ENCODE measurements around the gene RTL10. TPM values are rescaled to one million over a fixed set of nuclear protein-coding genes. Genes with fewer than 3 reads are reported as not detected.

Gene RTL10
- polyA plus RNA-seq, 1 donor (not counting 4 experiments of a cell fraction or from before 2014, with no cell fraction given) = 12.9 TPM

DNA sequence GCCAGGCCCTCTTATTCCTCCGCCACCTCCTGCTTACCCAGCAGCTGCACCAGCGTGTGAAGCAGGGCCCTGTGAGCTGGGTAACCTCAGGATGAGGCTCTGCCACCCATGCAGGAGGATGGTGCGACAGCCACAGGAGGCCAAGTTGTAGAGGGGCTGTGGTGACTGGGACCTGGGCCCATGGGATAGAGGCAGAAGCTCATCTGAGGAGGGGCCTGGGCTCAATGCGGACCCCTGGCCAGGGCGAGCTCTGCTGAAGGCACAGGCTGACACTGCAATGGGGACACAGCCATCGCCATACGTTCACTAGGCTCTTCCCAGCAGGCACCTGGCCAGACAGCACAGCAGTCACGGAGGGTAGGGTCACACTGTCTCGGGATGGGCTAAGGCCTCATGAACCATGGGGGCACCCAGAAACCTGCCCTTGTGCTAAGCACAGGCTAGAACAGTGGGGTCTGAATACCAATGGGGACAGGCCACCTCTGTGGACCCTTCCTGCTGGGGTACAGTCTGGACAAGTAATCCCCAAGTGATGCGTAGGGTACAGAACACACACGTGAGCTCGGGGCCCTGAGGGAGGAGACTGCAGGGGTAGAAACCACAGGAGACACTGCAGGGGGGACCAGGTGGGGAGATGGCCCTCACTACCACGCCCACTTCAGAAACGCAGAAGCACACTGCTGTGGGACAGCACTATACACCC is 35.3 kb downstream of the RTL10 start:
- Histone ChIP-seq H3K4me3 (ENCODE audit: control insufficient read depth in 2 of 3, extremely low read depth in 1 of 3, insufficient read depth in 2 of 3, low read depth in 1 of 3, low read length in 3 of 3) (no peak overlapping the region), H3K27me3 (ENCODE audit: control insufficient read depth, extremely low read depth, insufficient read depth, low read length) (no peaks in the 10 kb centered on the region), H3K9me3 (ENCODE audit: control insufficient read depth, low read depth, low read length) (no peaks in the 10 kb centered on the region), H4K20me1 (ENCODE audit: control insufficient read depth, extremely low read depth, insufficient read depth, low read length) (no peaks in the 10 kb centered on the region), H2AFZ (ENCODE audit: control insufficient read depth, low read length) (no peak overlapping the region), H3K36me3 (ENCODE audit: control insufficient read depth in 2 of 2, extremely low read depth in 1 of 2, insufficient read depth in 2 of 2, low read length in 2 of 2) (no peaks in the 10 kb centered on the region), H3K4me1 (ENCODE audit: control insufficient read depth, extremely low read depth, insufficient read depth, low read length) (peaks cover 17% of the 10 kb centered on the region), H3K9ac (ENCODE audit: control insufficient read depth, extremely low read depth, insufficient read depth, low read length) (no peak overlapping the region), H3K27ac (ENCODE audit: control insufficient read depth, insufficient read depth, low read length) (no peak overlapping the region), H3K9me1 (ENCODE audit: control insufficient read depth, extremely low read depth, insufficient read depth, low read length) (peaks cover 1% of the 10 kb centered on the region), H3K79me2 (ENCODE audit: control insufficient read depth, insufficient read depth, low read length) (no peaks in the 10 kb centered on the region), H3K4me2 (ENCODE audit: control insufficient read depth, extremely low read depth, insufficient read depth, low read depth, low read length) (no peak overlapping the region)
- FAIRE-seq = no peak
- TF ChIP-seq, protein P1, sequence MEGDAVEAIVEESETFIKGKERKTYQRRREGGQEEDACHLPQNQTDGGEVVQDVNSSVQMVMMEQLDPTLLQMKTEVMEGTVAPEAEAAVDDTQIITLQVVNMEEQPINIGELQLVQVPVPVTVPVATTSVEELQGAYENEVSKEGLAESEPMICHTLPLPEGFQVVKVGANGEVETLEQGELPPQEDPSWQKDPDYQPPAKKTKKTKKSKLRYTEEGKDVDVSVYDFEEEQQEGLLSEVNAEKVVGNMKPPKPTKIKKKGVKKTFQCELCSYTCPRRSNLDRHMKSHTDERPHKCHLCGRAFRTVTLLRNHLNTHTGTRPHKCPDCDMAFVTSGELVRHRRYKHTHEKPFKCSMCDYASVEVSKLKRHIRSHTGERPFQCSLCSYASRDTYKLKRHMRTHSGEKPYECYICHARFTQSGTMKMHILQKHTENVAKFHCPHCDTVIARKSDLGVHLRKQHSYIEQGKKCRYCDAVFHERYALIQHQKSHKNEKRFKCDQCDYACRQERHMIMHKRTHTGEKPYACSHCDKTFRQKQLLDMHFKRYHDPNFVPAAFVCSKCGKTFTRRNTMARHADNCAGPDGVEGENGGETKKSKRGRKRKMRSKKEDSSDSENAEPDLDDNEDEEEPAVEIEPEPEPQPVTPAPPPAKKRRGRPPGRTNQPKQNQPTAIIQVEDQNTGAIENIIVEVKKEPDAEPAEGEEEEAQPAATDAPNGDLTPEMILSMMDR (optimal IDR thresholded peaks at IDR 0.05 in 1 of 3, IDR thresholded peaks at IDR 0.05 in 1 of 3, conservative IDR thresholded peaks at IDR 0.05 in 1 of 3; ENCODE audit: extremely low read depth in 1 of 3, insufficient read depth in 2 of 3, low read length in 3 of 3) = no peak
- no peak for TF ChIP-seq EZH2 (IDR thresholded peaks at IDR 0.05; ENCODE audit: low read length)
- dilution Hi-C loops (cut with MboI; ENCODE audit: extremely low pct_ligation_motif_present, low sequenced_read_pairs) = no loop called here
- DNase-seq (ENCODE audit: low read depth, low spot score) = no peak

- Histone ChIP-seq H3K4me1 (ENCODE audit: control insufficient read depth, extremely low read depth, insufficient read depth, low read length) (peaks cover 9% of the 10 kb centered on the region), H3K9me1 (ENCODE audit: control insufficient read depth, extremely low read depth, insufficient read depth, low read length) (no peaks in the 10 kb centered on the region), H3K4me3 (ENCODE audit: control insufficient read depth in 2 of 3, extremely low read depth in 1 of 3, insufficient read depth in 2 of 3, low read depth in 1 of 3, low read length in 3 of 3) (no peak overlapping the region), H3K27ac (ENCODE audit: control insufficient read depth, insufficient read depth, low read length) (no peak overlapping the region), H3K27me3 (ENCODE audit: control insufficient read depth, extremely low read depth, insufficient read depth, low read length) (no peaks in the 10 kb centered on the region), H3K79me2 (ENCODE audit: control insufficient read depth, insufficient read depth, low read length) (no peaks in the 10 kb centered on the region), H3K36me3 (ENCODE audit: control insufficient read depth in 2 of 2, extremely low read depth in 1 of 2, insufficient read depth in 2 of 2, low read length in 2 of 2) (no peaks in the 10 kb centered on the region), H4K20me1 (ENCODE audit: control insufficient read depth, extremely low read depth, insufficient read depth, low read length) (no peaks in the 10 kb centered on the region), H3K9ac (ENCODE audit: control insufficient read depth, extremely low read depth, insufficient read depth, low read length) (no peak overlapping the region), H3K4me2 (ENCODE audit: control insufficient read depth, extremely low read depth, insufficient read depth, low read depth, low read length) (no peak overlapping the region), H2AFZ (ENCODE audit: control insufficient read depth, low read length) (no peak overlapping the region), H3K9me3 (ENCODE audit: control insufficient read depth, low read depth, low read length) (no peaks in the 10 kb centered on the region)
- DNase-seq (ENCODE audit: low read depth, low spot score) (no peak), FAIRE-seq (no peak)
- dilution Hi-C loops (cut with MboI; ENCODE audit: extremely low pct_ligation_motif_present, low sequenced_read_pairs) = no loop called here
- TF ChIP-seq, protein P1 (optimal IDR thresholded peaks at IDR 0.05 in 1 of 3, IDR thresholded peaks at IDR 0.05 in 1 of 3, conservative IDR thresholded peaks at IDR 0.05 in 1 of 3; ENCODE audit: extremely low read depth in 1 of 3, insufficient read depth in 2 of 3, low read length in 3 of 3) = no peak
- TF ChIP-seq EZH2 (IDR thresholded peaks at IDR 0.05; ENCODE audit: low read length) = no peak
These were observed 36.1 kb downstream of the RTL10 start for GRCh38 chr22:19818324-19819207.
